HepG2 (cell line): ENCODE results near the gene STX12. TPM values are rescaled to one million over a fixed set of nuclear protein-coding genes. Genes with fewer than 3 reads are reported as not detected.
A peak's percentile ranks its signal among the peaks of the same experiment; 100 is the strongest.

ENCODE experiments used
- CC2D1A ChIP-seq: sonication (generic); formaldehyde crosslinking; IDR thresholded peaks from 2 replicates; pipeline ENCODE4 v1.8.1; 2023; ENCODE audit warnings: mild to moderate bottlenecking, missing genetic modification reagents
- ETV5 ChIP-seq: IDR thresholded peaks from 2 replicates; pipeline ENCODE4 v1.6.1; 2018; ENCODE audit warnings: missing biosample characterization, missing genetic modification reagents, inconsistent platforms, borderline replicate concordance
- HNRNPLL ChIP-seq: fragments of 200-400 bp; formaldehyde crosslinking; IDR thresholded peaks from 2 replicates; pipeline ENCODE4 v1.6.1; 2017; ENCODE audit warnings: mild to moderate bottlenecking, low read depth, low read length; ENCODE audit not compliant: poor library complexity, severe bottlenecking
- MED13 ChIP-seq: sonication (generic); formaldehyde crosslinking; IDR thresholded peaks from 2 replicates; pipeline ENCODE4 v1.5.0; 2020; ENCODE audit warnings: missing genetic modification reagents
- MIXL1 ChIP-seq: IDR thresholded peaks from 2 replicates; pipeline ENCODE4 v1.6.1; 2016
- PHF21A ChIP-seq: sonication (generic); formaldehyde crosslinking; IDR thresholded peaks from 2 replicates; pipeline ENCODE4 v1.5.0; 2020; ENCODE audit warnings: mild to moderate bottlenecking, missing genetic modification reagents
- PTBP1 ChIP-seq: fragments of 200-400 bp; formaldehyde crosslinking; IDR thresholded peaks from 2 replicates; pipeline ENCODE4 v1.6.1; 2018; ENCODE audit warnings: low read length, low read depth; ENCODE audit not compliant: poor library complexity, severe bottlenecking
- RFX5 ChIP-seq: IDR thresholded peaks from 2 replicates; pipeline ENCODE4 v1.6.1; 2011; ENCODE audit warnings: low read depth, low read length, improper control_type of control experiment
- SIX1 ChIP-seq: sonication (generic); formaldehyde crosslinking; IDR thresholded peaks from 2 replicates; pipeline ENCODE4 v1.4.0; 2020; ENCODE audit warnings: missing genetic modification reagents, borderline replicate concordance
- SP1 ChIP-seq, 2 experiments: fragments of 450-650 bp in 1 of 2; sonication (generic) in 1 of 2; formaldehyde crosslinking in 1 of 2; IDR thresholded peaks; 2 replicates each; pipeline versions ENCODE4 v1.4.0 to v1.6.1; 2016 to 2020; ENCODE audit warnings: missing genetic modification reagents in 1 of 2
- TOPORS ChIP-seq: sonication (generic); formaldehyde crosslinking; IDR thresholded peaks from 2 replicates; pipeline ENCODE4 v1.8.0; 2023; ENCODE audit warnings: mild to moderate bottlenecking, missing genetic modification reagents
- ZNF160 ChIP-seq: sonication (generic); formaldehyde crosslinking; IDR thresholded peaks from 2 replicates; pipeline ENCODE4 v1.8.0; 2022; ENCODE audit warnings: mild to moderate bottlenecking, inconsistent platforms, missing genetic modification reagents
- ZNF460 ChIP-seq: sonication (generic); formaldehyde crosslinking; IDR thresholded peaks from 2 replicates; pipeline ENCODE4 v1.5.1; 2020; ENCODE audit warnings: missing genetic modification reagents, mild to moderate bottlenecking, borderline replicate concordance
- ZNF543 ChIP-seq: sonication (generic); formaldehyde crosslinking; IDR thresholded peaks from 2 replicates; pipeline ENCODE4 v1.4.0; 2020; ENCODE audit warnings: mild to moderate bottlenecking, missing genetic modification reagents
- polyA plus RNA-seq, 8 experiments: library from polyadenylated mRNA; depleted of rRNA in 3 of 8; stranded (reverse) in 7 of 8; unstranded in 1 of 8; fragments of >200 nt; fragmentation: Illumina TruSeq in 4 of 8; extraction: Trizol in 4 of 8; gene quantifications; 2 replicates each; pipeline versions ENCODE4 v1.2.1 to v1.2.3, GENCODE V29; 2011 to 2016; ENCODE audit warnings: low read depth in 4 of 8, missing spikeins in 1 of 8, mixed read lengths in 1 of 8; ENCODE audit not compliant: insufficient read depth in 1 of 8
- total RNA-seq, 5 experiments: library from RNA; depleted of rRNA; stranded (reverse); fragments of >200 nt; fragmentation: Illumina TruSeq; extraction: Trizol; gene quantifications; 2 replicates each; pipeline ENCODE4 v1.2.3, GENCODE V29; 2016; ENCODE audit warnings: low read depth in 1 of 5
- TF ChIP-seq, protein P1 (sequence below): sonication (generic); formaldehyde crosslinking; IDR thresholded peaks from 2 replicates; pipeline ENCODE4 v1.5.1; 2020; ENCODE audit warnings: mild to moderate bottlenecking, missing genetic modification reagents, moderate library complexity
- TF ChIP-seq, protein P2 (sequence below): sonication (generic); formaldehyde crosslinking; IDR thresholded peaks from 2 replicates; pipeline ENCODE4 v1.5.1; 2020; ENCODE audit warnings: missing genetic modification reagents, mild to moderate bottlenecking, borderline replicate concordance
- TF ChIP-seq, protein P3 (sequence below): sonication (generic); formaldehyde crosslinking; IDR thresholded peaks from 2 replicates; pipeline ENCODE4; 2020; ENCODE audit warnings: missing genetic modification reagents, mild to moderate bottlenecking, borderline replicate concordance
- TF ChIP-seq, protein P4 (sequence below): sonication (generic); formaldehyde crosslinking; IDR thresholded peaks from 2 replicates; pipeline ENCODE4 v1.5.0; 2020; ENCODE audit warnings: missing genetic modification reagents
- TF ChIP-seq, protein P5 (sequence below): IDR thresholded peaks from 2 replicates; pipeline ENCODE4 v1.6.1; 2016; ENCODE audit warnings: low read depth, control low read depth

Gene STX12
- total and polyA plus RNA-seq, 2 of the 13 experiments (the other 11 are each of a cell fraction or from before 2014, with no cell fraction given): 9.0 to 19.7 TPM

DNA sequence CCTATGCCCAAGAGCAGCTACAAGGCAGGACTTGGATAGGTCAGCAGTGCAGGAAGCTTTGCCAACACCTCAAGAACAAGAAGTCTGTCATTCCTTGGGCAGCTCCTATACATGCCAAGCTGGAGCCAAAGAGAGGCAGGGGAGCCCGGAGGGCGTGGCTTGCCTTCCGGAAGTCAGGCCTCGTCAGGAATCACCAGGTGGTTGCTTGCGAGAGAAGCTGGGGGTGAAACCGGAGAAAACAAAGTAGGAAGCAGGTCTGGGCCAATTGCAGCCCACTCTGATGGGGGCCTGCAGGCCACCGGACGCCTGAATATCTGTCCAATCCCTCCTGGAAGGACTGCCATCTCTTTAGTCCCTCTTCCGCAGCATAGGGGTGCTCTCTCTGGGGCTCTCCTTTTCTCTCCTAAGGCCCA, 48.1 kb upstream of the STX12 start (continued):
- TF ChIP-seq, protein P1, sequence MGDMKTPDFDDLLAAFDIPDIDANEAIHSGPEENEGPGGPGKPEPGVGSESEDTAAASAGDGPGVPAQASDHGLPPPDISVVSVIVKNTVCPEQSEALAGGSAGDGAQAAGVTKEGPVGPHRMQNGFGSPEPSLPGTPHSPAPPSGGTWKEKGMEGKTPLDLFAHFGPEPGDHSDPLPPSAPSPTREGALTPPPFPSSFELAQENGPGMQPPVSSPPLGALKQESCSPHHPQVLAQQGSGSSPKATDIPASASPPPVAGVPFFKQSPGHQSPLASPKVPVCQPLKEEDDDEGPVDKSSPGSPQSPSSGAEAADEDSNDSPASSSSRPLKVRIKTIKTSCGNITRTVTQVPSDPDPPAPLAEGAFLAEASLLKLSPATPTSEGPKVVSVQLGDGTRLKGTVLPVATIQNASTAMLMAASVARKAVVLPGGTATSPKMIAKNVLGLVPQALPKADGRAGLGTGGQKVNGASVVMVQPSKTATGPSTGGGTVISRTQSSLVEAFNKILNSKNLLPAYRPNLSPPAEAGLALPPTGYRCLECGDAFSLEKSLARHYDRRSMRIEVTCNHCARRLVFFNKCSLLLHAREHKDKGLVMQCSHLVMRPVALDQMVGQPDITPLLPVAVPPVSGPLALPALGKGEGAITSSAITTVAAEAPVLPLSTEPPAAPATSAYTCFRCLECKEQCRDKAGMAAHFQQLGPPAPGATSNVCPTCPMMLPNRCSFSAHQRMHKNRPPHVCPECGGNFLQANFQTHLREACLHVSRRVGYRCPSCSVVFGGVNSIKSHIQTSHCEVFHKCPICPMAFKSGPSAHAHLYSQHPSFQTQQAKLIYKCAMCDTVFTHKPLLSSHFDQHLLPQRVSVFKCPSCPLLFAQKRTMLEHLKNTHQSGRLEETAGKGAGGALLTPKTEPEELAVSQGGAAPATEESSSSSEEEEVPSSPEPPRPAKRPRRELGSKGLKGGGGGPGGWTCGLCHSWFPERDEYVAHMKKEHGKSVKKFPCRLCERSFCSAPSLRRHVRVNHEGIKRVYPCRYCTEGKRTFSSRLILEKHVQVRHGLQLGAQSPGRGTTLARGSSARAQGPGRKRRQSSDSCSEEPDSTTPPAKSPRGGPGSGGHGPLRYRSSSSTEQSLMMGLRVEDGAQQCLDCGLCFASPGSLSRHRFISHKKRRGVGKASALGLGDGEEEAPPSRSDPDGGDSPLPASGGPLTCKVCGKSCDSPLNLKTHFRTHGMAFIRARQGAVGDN (CRISPR knock-in tag): peak; percentile 63
- 0 out of 2 replicates have a peak, but pooled peaks have one; percentile 3 for TF ChIP-seq PHF21A (CRISPR knock-in tag)
- no peak for TF ChIP-seq TOPORS (CRISPR knock-in tag)
- no peak for TF ChIP-seq ZNF160 (CRISPR knock-in tag)
- no peak for TF ChIP-seq HNRNPLL
- TF ChIP-seq, protein P2, sequence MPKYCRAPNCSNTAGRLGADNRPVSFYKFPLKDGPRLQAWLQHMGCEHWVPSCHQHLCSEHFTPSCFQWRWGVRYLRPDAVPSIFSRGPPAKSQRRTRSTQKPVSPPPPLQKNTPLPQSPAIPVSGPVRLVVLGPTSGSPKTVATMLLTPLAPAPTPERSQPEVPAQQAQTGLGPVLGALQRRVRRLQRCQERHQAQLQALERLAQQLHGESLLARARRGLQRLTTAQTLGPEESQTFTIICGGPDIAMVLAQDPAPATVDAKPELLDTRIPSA (CRISPR knock-in tag): 0 out of 2 replicates have a peak, but pooled peaks have one; percentile 43
- peak; percentile 48; the same call in 1 of the 2 replicates for TF ChIP-seq ETV5 (CRISPR knock-in tag)
- no peak for TF ChIP-seq ZNF460
- TF ChIP-seq MIXL1 (CRISPR knock-in tag): no peak
- peak; percentile 96 for TF ChIP-seq RFX5
- no peak for TF ChIP-seq PTBP1
- TF ChIP-seq CC2D1A: no peak
- peak; percentile 23; the same call in 1 of the 2 replicates for TF ChIP-seq SIX1 (CRISPR knock-in tag)
- TF ChIP-seq, protein P3, sequence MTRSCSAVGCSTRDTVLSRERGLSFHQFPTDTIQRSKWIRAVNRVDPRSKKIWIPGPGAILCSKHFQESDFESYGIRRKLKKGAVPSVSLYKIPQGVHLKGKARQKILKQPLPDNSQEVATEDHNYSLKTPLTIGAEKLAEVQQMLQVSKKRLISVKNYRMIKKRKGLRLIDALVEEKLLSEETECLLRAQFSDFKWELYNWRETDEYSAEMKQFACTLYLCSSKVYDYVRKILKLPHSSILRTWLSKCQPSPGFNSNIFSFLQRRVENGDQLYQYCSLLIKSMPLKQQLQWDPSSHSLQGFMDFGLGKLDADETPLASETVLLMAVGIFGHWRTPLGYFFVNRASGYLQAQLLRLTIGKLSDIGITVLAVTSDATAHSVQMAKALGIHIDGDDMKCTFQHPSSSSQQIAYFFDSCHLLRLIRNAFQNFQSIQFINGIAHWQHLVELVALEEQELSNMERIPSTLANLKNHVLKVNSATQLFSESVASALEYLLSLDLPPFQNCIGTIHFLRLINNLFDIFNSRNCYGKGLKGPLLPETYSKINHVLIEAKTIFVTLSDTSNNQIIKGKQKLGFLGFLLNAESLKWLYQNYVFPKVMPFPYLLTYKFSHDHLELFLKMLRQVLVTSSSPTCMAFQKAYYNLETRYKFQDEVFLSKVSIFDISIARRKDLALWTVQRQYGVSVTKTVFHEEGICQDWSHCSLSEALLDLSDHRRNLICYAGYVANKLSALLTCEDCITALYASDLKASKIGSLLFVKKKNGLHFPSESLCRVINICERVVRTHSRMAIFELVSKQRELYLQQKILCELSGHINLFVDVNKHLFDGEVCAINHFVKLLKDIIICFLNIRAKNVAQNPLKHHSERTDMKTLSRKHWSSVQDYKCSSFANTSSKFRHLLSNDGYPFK (CRISPR knock-in tag): 0 out of 2 replicates have a peak, but pooled peaks have one; percentile 28
- no peak for TF ChIP-seq SP1 (IDR thresholded peaks at IDR 0.05)
- TF ChIP-seq SP1 (CRISPR knock-in tag; IDR thresholded peaks at IDR 0.05): peak; percentile 39; the same call in 1 of the 2 replicates
- TF ChIP-seq, protein P4, sequence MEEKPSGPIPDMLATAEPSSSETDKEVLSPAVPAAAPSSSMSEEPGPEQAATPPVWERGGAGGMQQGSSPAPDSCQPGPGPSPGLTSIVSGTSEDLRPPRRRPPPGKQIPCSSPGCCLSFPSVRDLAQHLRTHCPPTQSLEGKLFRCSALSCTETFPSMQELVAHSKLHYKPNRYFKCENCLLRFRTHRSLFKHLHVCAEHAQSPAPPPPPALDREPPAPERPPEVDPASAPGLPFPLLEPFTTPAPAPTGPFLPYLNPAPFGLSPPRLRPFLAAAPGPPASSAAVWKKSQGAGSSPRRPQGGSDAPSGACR (CRISPR knock-in tag): peak; percentile 69; the same call in 1 of the 2 replicates
- TF ChIP-seq, protein P5, sequence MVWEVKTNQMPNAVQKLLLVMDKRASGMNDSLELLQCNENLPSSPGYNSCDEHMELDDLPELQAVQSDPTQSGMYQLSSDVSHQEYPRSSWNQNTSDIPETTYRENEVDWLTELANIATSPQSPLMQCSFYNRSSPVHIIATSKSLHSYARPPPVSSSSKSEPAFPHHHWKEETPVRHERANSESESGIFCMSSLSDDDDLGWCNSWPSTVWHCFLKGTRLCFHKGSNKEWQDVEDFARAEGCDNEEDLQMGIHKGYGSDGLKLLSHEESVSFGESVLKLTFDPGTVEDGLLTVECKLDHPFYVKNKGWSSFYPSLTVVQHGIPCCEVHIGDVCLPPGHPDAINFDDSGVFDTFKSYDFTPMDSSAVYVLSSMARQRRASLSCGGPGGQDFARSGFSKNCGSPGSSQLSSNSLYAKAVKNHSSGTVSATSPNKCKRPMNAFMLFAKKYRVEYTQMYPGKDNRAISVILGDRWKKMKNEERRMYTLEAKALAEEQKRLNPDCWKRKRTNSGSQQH (CRISPR knock-in tag): 0 out of 2 replicates have a peak, but pooled peaks have one; percentile 11
- TF ChIP-seq ZNF543 (CRISPR knock-in tag): no peak
- TF ChIP-seq MED13 (CRISPR knock-in tag): no peak
